ENCODE measurements around the gene ADAM10.
"Not testable (repeated sequence)": the region's sequence is repeated elsewhere in the genome, so short reads cannot be mapped to it uniquely, and the experiment has no call there.

Gene ADAM10, protein sequence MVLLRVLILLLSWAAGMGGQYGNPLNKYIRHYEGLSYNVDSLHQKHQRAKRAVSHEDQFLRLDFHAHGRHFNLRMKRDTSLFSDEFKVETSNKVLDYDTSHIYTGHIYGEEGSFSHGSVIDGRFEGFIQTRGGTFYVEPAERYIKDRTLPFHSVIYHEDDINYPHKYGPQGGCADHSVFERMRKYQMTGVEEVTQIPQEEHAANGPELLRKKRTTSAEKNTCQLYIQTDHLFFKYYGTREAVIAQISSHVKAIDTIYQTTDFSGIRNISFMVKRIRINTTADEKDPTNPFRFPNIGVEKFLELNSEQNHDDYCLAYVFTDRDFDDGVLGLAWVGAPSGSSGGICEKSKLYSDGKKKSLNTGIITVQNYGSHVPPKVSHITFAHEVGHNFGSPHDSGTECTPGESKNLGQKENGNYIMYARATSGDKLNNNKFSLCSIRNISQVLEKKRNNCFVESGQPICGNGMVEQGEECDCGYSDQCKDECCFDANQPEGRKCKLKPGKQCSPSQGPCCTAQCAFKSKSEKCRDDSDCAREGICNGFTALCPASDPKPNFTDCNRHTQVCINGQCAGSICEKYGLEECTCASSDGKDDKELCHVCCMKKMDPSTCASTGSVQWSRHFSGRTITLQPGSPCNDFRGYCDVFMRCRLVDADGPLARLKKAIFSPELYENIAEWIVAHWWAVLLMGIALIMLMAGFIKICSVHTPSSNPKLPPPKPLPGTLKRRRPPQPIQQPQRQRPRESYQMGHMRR

DNA sequence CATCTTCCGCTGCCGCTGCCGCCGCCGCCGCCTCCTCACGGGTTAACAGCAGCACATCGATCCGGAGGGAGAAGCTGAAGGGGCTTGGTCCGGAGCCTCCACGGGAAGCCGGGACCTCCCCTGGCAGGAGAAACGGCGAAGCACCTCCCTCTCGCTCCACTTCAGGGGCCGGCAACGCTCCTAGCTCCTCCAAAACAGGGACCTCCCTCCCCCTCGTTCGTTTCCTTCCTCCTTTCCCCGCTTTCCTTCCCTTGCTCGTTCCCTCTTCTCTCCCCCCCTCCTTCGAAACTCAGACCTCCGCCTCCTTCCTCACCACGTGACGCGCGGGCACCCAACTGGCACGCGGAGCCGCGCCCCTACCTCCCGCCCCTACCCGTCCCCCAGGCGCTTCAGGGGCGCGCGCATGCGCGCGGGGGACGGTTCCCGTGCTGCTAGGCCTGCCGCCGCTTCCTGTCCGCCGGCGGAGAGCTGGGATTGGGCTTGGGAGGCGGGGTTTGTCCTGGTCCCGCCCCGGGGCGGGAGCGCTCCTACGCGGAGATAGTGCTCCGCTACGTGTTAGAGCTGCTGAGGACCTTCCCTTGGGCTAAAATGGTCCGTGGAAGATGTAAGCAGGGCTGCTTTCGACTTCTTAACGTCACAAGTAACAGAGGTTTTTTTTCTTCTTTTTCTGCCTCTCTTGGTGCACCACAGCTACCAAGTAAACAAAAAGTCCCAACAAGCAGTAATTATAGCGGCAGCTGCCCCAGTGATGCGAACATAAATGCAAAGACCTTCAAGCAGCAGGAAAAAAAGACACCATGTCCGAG is at the start of gene ADAM10:
TSS of gene ADAM10 (minus strand) at position 176 of the 806 bp plus-strand sequence. CDS start at position 3, 173 bp downstream.
- peak; percentile 98 for DNase-seq

DNA sequence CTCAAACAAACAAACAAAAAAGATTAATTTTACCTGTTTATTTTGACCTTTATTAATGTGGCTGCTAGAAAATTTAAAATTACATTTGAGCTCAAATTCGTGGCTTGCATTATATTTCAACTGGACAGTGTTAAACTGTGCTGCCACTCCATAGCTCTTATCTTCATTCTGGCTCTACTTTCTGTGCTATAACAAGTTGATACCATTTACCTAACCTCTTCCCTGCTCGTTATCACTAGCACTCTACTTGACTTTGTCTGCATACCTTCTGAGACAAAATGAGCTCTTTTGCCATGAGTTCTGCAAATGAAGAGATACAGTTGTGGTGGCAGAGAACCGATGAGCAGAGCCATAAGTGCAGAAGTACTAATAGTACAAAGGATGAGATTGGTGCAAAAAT is 48.0 kb upstream of the ADAM10 start:
- no peak for DNase-seq

DNA sequence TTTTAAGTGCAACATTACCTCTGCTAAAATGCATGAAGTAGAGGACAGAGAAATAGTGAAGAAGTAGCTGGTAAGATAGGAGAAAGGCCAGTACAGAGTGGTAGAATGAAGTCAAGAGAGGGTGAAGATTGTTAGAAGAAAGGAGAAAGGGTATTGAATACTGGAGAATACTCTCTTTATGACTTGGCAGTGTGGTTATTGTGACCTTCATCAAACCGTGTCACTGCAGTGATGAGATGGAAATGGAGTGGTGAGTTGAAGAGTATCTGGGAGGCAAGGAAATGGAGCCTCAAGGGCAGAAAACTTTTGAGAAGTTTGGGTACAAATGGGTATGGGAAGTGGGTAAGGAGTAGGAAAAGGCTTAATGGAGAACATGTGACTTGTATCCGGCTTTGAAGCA is 46.3 kb upstream of the ADAM10 start:
- DNase-seq, result no peak

DNA sequence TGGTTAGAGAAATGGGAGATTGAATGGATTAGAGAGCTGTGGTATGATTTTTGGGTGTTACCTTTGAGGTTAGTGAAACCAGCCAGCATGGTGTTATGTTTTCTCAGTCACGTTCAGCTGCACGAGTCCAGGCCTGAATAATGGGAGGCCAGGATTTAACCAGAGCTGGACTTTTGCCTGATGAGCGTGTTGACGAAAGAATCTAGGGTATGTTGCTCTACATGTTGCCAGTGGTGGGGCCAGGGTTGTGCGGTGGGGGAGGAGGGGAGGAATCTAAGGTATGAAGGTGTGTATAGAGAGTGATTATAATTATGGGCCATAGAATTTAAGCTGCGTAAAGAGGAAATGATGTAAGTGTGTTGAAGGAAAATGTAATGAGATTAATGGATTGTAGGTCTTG is 44.4 kb upstream of the ADAM10 start:
- no peak for DNase-seq

DNA sequence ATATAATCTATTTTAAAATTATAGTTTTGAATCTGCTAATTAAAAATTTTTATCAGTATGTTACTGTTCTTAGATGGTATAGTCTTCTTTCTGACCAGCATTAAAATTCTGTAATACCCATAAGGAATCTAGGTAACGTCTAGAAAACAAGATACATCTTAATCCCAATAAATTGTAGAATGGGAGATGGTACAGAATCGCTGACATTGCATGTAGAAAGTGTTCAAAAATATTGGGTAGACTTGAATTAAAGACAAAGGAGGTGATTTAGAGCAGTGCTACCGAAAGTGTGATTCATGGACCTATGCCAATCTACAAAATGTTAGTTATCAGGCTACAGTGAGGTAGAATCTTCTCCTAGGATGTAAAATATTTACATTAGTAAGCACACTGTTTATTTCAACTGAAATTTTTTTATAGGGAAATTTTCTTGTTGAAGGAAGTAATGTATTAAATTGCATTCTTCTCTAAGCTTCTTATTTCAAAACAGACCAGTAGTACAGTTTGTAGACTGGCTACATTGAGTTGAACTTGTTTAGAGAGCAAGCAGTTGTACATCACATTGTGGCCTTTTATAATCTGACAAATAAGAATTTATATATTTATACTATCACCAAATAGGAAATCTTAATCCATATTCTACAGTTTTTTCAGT is 38.7 kb upstream of the ADAM10 start:
- no peak for DNase-seq

DNA sequence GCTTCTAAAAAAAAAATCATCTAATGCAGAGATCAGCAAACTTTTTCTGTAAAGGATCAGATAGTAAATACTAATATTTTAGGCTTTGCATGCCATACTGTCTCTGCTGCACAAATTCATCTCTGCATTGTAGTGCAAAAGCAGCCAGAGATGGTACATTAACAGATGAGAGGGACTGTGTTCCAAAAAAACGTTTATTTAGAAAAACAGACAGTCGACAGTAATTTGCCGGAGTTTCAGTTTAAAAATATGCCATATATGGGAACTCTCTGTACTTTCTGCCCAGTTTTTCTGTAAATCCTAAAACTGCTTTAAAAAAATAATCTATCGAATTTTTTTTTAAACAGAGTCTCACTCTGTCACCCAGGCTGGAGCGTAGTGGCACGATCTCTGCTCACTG is 35.8 kb upstream of the ADAM10 start:
- DNase-seq, result no peak

DNA sequence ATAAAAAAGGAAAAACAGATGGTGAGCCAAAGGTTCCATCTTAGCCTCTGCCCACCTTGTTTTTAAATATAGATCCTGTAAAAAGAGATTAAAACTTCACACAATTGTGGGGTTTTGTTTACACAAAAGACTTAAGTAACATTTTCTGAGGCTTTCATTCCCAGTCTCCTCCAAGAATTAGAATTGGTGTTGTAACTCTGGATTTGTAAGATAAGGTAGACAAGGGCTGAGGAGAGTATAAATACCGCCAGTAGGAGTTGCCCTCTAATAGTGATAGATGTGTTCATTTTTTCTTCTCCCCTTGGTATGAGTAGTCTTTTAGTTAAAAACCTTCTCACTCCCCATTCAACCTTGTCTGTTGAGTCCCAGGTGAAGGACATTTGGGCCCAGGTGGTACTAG is 30.0 kb upstream of the ADAM10 start:
- DNase-seq, result no peak

DNA sequence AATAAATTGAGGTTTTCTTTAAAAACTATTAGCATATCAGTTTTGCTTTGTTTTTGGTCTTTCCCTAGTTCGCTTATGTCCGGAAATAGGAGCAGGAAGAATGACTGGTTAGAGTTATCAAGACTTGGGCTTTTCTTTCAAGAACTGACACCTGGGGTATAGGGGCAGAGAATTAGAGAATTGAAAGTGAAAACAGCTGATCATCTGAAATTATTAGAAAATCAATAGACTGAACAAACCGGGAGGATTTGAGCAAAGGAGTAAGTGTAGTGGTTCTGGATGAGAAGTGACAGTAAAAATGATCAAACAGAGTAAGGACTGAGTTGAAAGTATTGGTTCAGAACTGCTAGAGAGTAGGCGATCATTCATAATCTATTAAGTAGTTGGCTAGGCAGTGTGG is 27.6 kb upstream of the ADAM10 start:
- no peak for DNase-seq

DNA sequence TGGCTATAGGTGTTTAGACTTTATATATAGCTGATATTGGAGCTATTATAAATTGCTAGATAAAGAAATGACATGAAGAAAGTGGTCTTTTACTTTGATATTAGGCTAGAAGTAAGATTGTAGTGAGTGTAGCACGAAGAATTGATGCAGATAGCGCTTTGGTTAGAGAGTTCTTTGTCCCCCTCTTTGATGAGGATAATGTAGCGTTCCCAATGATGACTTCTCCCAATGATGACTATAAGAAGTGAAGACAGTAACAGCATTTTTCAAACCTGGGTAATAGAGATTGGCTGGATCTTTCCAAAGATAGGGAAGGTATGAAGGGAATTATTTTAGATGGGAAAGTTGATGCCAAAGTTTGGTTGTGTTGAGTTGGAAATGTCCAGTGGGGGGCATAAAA is 25.9 kb upstream of the ADAM10 start:
- no peak for DNase-seq

DNA sequence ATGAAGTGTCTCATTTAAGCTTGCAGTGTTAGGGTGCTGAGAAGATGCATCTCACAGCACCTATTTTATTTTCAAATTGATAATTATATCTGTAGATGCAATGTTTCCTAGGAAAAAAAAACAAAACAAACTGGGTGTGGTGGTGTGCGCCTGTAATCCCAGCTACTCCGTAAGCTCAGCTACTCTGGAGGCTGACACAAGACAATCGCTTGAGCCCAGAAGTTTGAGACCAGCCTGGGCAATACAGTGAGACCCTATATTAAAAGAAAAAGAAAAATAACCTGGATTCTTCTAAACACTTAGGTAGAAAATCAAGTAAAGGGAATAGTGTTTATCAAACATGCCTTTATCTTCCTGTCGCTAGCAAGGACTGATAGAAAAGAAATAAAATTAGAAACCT is 23.5 kb upstream of the ADAM10 start:
- DNase-seq, result no peak

DNA sequence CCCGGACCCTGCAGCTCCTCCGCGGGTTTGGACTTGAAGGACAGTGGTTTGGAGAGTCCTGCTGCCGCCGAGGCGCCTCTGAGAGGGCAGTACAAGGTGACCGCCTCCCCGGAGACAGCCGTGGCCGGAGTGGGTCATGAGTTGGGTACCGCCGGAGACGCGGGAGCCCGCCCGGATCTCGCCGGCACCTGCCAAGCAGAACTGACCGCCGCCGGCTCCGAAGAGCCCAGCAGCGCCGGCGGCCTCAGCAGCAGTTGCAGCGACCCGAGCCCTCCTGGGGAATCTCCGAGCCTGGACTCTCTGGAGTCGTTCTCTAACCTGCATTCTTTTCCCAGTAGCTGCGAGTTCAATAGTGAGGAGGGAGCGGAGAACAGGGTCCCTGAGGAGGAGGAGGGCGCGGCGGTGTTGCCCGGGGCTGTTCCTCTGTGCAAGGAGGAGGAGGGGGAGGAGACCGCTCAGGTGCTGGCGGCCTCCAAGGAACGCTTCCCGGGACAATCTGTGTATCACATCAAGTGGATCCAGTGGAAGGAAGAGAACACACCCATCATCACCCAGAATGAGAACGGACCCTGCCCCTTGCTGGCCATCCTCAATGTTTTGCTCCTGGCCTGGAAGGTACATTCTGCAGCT is 22.2 kb upstream of the ADAM10 start:
- DNase-seq, result no peak

DNA sequence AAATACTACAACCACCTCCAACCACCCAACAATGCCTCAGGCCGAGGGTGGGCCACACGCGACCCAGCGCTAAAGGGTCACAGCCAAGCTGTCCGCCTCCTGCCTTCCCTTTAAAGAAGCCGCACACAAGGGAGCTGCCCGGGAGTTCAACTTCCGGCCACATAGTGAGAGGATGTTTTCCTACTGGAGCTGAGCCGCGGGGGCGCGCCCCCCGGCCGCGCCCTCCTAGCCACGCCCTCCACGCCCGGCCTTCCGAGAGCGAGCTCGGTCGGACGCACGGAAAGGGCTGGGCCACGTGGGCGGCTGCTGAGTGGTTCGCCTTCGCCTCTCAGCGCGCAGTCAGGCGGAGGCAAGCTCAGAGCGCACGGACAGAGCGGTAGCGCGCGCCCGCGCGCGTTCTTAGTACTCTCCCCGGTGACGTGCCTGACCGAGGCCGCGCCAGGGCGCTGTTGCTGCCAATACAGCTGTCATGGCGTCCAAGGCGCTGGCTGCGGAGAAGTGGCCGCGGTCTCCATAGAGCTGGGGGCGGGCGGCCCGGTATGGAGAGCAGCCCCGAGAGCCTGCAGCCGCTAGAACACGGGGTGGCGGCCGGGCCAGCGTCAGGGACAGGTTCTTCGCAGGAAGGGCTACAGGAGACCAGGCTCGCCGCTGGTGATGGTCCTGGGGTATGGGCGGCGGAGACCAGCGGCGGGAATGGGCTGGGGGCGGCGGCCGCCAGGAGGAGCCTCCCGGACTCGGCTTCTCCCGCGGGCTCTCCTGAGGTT is 21.5 kb upstream of the ADAM10 start, which contains the start of gene MINDY2:
TSS of gene MINDY2 (plus strand) at position 446 of the 764 bp plus-strand sequence. CDS start at position 540, 94 bp downstream.
- peak; percentile 99 for DNase-seq

DNA sequence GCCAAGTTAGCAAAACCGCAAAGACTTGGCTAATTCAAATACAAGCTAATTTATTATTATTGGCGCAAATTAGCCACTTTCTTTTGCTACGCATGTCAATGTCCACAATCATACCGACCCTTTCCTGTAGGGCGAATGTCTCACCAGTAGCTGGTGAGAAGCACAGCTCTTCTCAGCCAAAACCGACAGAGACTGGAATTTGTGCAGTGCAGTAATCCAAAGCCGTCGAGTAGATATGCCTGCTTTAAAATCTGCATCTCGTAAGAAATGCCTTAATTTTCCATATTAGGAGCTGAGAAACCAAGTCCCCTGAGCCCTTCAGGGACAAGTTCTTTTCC is 21.0 kb upstream of the ADAM10 start:
- no peak for DNase-seq

DNA sequence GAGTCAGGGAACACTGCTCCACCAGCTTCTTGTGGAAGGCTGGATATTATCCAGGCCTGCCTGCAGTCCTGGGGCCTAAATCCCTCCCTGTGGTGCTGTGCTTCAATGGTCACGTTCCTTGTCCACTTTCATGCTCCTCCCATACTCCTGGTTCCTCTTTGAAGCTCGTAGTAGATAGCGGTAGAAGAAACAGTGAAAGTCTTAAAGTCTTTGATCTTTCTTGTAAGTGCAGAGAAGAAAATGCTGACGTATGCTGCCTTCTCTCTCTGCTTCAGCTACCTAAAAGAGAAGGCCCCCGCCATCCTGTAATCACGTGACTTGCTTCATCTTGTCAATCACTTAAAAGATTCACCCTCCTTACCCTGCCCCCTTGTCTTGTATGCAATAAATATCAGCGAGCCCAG is 19.1 kb upstream of the ADAM10 start:
- not testable (repeated sequence) for DNase-seq

DNA sequence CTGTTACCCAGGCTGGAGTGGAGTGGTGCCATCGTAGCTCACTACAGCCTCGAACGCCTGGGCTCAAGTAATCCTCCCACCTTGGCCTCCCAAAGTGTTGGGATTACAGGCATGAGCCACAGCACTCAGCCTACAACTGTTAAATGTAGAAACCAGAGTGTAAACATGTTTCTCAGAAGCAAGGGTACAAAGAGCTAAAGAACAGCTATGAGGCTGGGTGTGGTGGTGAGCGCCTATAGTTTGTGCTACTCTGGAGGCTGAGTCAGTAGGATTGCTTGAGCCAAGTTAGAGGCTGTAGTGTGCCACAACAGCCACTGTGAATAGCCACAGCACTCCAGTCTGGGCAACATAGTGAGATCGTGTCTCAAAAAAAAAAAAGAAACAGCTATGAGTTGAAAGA is 16.8 kb upstream of the ADAM10 start:
- DNase-seq, result no peak

DNA sequence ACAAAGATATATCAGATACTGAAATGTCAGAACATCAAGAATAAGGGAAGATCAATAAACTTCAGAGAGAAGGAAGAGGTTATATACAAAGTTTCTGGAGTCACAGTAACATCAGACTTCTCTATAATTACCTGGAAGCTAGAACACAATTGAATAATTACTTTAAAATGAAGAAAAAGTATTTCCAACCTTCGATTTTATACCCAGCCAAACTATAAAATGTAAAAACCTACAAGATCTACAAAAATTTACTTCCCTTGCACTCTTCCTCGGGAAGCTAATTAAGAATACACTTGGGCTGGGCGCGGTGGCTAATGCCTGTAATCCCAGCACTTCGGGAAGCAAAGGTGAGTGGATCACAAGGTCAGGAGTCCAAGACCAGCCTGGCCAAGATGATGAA is 15.0 kb upstream of the ADAM10 start:
- DNase-seq, result no peak

DNA sequence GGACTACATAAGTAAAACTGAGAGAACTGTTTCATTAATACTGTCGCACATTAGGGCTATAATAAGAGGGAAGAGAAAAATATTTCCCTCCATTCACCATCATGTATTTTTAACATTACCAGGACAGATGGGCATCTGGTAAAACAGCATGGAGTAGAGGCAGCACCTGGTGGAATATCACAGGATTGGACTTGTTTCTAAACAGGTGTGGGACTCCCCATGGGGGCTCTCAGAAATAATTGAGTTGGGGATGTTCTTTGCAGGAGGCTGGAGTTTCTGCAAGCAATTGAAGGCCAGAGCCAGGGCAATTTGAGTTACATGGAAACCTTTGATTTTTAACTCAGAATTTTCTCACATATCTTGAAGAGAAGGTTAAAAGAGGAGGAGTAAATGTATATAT is 13.2 kb upstream of the ADAM10 start:
- no peak for DNase-seq

DNA sequence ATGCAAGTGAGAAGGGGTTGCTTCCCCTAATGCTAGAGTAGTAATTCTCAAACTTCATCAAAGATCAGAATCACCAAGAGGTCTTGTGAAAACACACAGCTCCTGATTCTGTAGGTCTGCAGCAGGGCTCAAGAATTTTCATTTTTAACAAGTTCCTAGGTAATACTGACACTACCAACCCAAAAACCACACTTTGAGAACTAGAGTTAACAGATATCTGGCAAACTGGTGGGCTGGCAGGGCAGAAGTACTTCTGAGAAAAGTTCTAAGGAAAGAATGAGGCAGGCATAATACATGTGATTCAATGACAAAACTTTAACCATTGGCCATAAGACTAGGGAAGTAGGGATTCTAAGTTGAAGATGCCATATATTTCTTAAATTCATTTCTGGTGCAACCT is 12.8 kb upstream of the ADAM10 start:
- no peak for DNase-seq

DNA sequence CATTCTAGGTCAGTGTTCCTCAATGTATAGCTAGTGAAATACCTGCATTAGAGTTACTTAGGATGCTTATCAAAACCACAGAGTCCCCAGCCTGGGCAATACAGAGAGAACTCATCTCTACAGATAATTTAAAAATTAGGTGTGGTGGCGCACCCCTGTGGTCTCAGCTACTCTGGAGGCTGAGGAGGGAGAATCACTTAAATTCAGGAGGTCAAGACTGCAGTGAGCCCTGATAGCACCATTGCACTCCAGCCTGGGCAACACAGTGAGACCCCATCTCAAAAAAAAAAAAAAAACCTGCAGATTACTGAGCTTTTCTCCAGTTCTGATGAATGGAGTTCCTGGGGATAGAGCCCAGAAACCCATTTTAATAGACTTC is 11.5 kb upstream of the ADAM10 start:
- DNase-seq, result no peak

DNA sequence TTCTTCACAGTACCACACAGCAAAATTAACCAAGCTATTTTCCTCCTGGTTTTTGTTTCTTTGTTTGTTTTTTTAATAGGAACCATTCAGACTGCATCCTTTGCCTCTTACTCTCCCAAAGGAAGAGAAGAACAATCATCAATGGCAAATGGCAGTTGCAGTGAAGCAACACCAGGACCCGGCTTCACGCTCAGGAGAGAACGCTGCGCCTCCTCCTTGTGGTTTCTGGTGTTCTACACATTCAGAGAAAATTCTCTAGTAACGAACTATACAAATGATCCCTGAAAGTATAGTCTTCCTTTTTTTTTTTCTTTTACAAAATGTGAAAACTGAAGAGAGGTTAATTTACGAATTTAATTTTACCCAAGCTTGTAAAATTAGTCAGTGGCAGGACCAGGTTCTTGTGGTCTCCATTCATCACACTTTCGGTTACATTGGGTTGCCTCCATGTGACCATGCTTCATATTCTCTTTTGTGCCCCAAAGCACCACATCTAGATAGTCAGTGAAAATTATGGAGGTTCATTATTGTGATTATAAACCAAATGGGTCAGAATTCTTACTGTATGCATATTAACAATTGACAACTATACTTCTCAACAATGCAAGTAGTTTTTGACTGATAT is 11.0 kb upstream of the ADAM10 start:
- DNase-seq, result no peak

DNA sequence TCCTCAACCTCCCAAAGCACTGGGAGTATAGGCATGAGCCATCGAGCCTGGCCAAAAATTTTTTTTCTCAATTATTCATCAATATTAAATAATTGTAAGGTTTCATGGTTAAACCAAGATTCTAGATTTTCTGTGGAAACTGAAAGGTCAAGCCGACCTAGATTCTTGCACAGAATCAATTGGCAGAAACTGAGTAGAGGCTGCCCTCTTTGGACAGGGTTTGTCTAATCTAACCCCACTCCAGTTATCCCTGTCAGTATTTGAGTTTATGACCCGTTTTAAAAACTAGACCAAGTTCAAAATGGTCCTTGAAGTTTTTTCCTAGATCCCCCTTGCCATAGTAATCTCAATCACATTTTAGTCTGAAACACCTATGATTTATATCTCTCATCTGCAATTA is 8.6 kb upstream of the ADAM10 start:
- DNase-seq, result no peak

All from NCI-H774 (cell line).